Parathyroid adenoma (tissue), 2 donors: ENCODE data around the gene TMEM154.

Experiments
- H2AFZ ChIP-seq: fragments of 300-600 bp; sonication (generic); one replicate; pipeline ENCODE4 v1.7.0; 2017; ENCODE audit warnings: antibody characterized with exemption, mild to moderate bottlenecking
- H3K27ac ChIP-seq: fragments of 300-600 bp; sonication (generic); one replicate; pipeline ENCODE4 v1.7.0; 2017
- H3K27me3 ChIP-seq: fragments of 300-600 bp; sonication (generic); one replicate; pipeline ENCODE4 v1.7.0; 2017; ENCODE audit warnings: low read length; ENCODE audit not compliant: control insufficient read depth, insufficient read depth
- H3K36me3 ChIP-seq: fragments of 300-600 bp; sonication (generic); one replicate; pipeline ENCODE4 v1.7.0; 2017; ENCODE audit warnings: low read length; ENCODE audit not compliant: control insufficient read depth, insufficient read depth
- H3K4me1 ChIP-seq: fragments of 300-600 bp; sonication (generic); one replicate; pipeline ENCODE4 v1.7.0; 2017; ENCODE audit warnings: control low read depth
- H3K4me2 ChIP-seq: fragments of 300-600 bp; sonication (generic); one replicate; pipeline ENCODE4 v1.7.0; 2017; ENCODE audit warnings: low read length
- H3K4me3 ChIP-seq: fragments of 300-600 bp; sonication (generic); one replicate; pipeline ENCODE4 v1.7.0; 2017; ENCODE audit warnings: low read depth, low read length
- H3K79me2 ChIP-seq: fragments of 300-600 bp; sonication (generic); one replicate; pipeline ENCODE4 v1.7.0; 2017; ENCODE audit warnings: control low read depth
- H3K9ac ChIP-seq: fragments of 300-600 bp; sonication (generic); one replicate; pipeline ENCODE4 v1.7.0; 2017; ENCODE audit warnings: mild to moderate bottlenecking
- H3K9me3 ChIP-seq: fragments of 300-600 bp; sonication (generic); one replicate; pipeline ENCODE4 v1.7.0; 2017; ENCODE audit warnings: low read length; ENCODE audit not compliant: control insufficient read depth
- CTCF ChIP-seq: fragments of 300-600 bp; sonication (generic); IDR thresholded peaks from one replicate; pipeline ENCODE4 v1.7.0; 2017; ENCODE audit warnings: antibody characterized with exemption, mild to moderate bottlenecking
- donor health status: primary hyperparathyroidism.

Gene TMEM154

GRCh38 chr4:152707632-152708031 is 27.8 kb upstream of the TMEM154 start:
- peaks cover 3% of the 10 kb centered on the region for H3K36me3 ChIP-seq
- TF ChIP-seq CTCF = no peak
- no peak overlapping the region for H3K27ac ChIP-seq
- no peaks in the 10 kb centered on the region for H3K4me1 ChIP-seq
- no peaks in the 10 kb centered on the region for H3K9me3 ChIP-seq
- H3K27me3 ChIP-seq = no peaks in the 10 kb centered on the region
- H3K4me3 ChIP-seq = no peak overlapping the region
- no peak overlapping the region for H3K4me2 ChIP-seq
- H3K9ac ChIP-seq = no peak overlapping the region
- no peak overlapping the region for H2AFZ ChIP-seq
- no peaks in the 10 kb centered on the region for H3K79me2 ChIP-seq

- H3K4me3 ChIP-seq = no peak overlapping the region
- H3K4me1 ChIP-seq = no peaks in the 10 kb centered on the region
- H3K36me3 ChIP-seq = peaks cover 3% of the 10 kb centered on the region
- H3K4me2 ChIP-seq = no peak overlapping the region
- no peaks in the 10 kb centered on the region for H3K79me2 ChIP-seq
- no peaks in the 10 kb centered on the region for H3K9me3 ChIP-seq
- H3K27me3 ChIP-seq = no peaks in the 10 kb centered on the region
- H3K9ac ChIP-seq = no peak overlapping the region
- H2AFZ ChIP-seq = no peak overlapping the region
- H3K27ac ChIP-seq = no peak overlapping the region
- TF ChIP-seq CTCF = no peak
Observed at GRCh38 chr4:152705903-152706302, 26.1 kb upstream of the TMEM154 start.

- no peak overlapping the region for H3K9ac ChIP-seq
Observed at GRCh38 chr4:152704788-152705187, 25.0 kb upstream of the TMEM154 start.

GRCh38 chr4:152700151-152700550 is 20.4 kb upstream of the TMEM154 start:
- no peak overlapping the region for H2AFZ ChIP-seq
- no peak for TF ChIP-seq CTCF
- H3K4me1 ChIP-seq = no peaks in the 10 kb centered on the region
- no peaks in the 10 kb centered on the region for H3K9me3 ChIP-seq
- no peaks in the 10 kb centered on the region for H3K27me3 ChIP-seq
- peaks cover 3% of the 10 kb centered on the region for H3K36me3 ChIP-seq
- no peaks in the 10 kb centered on the region for H3K79me2 ChIP-seq
- H3K4me3 ChIP-seq = no peak overlapping the region
- H3K4me2 ChIP-seq = no peak overlapping the region
- H3K27ac ChIP-seq = no peak overlapping the region
- H3K9ac ChIP-seq = no peak overlapping the region

More at GRCh38 chr4:152704788-152705187, 25.0 kb upstream of the TMEM154 start:
- Histone ChIP-seq H3K4me1 (no peaks in the 10 kb centered on the region), H3K4me2 (no peak overlapping the region), H3K9me3 (no peaks in the 10 kb centered on the region), H3K79me2 (no peaks in the 10 kb centered on the region), H2AFZ (no peak overlapping the region), H3K4me3 (no peak overlapping the region), H3K27ac (no peak overlapping the region), H3K36me3 (peaks cover 3% of the 10 kb centered on the region), H3K27me3 (no peaks in the 10 kb centered on the region)
- no peak for TF ChIP-seq CTCF

- Histone ChIP-seq H3K9ac (no peak overlapping the region), H3K4me3 (no peak overlapping the region), H3K36me3 (peaks cover 3% of the 10 kb centered on the region), H3K27ac (no peak overlapping the region), H2AFZ (no peak overlapping the region), H3K79me2 (no peaks in the 10 kb centered on the region), H3K27me3 (no peaks in the 10 kb centered on the region), H3K4me2 (no peak overlapping the region), H3K4me1 (no peaks in the 10 kb centered on the region), H3K9me3 (no peaks in the 10 kb centered on the region)
- no peak for TF ChIP-seq CTCF
Observed at GRCh38 chr4:152699313-152699712, 19.5 kb upstream of the TMEM154 start.
